Activated CD8-positive, alpha-beta memory T cell treated with anti-CD3 and anti-CD28 coated beads, Interleukin-2, amount 50 U/mL, for 24 hours (primary cell): ENCODE measurements around the gene PIGV.
"Not testable (repeated sequence)": the region's sequence is repeated elsewhere in the genome, so short reads cannot be mapped to it uniquely, and the experiment has no call there.

Experiments
- DNase-seq: peaks from one replicate; pipeline ENCODE4 v3.0.0-alpha.2; 2020; ENCODE audit errors: extremely low read depth

PIGV gene

DNA sequence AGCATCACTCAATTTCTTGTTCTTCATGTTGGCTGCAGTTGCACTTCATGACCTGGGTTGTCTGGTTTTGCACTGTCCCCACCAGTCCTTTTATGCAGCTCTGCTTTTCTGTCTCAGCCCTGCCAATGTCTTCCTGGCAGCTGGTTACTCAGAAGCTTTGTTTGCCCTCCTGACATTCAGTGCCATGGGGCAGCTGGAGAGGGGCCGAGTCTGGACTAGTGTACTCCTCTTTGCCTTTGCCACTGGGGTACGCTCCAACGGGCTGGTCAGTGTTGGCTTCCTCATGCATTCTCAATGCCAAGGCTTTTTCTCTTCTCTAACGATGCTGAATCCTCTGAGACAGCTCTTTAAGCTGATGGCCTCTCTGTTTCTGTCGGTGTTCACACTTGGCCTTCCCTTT lies 6.6 kb downstream of the PIGV start:
- DNase-seq, result no peak

DNA sequence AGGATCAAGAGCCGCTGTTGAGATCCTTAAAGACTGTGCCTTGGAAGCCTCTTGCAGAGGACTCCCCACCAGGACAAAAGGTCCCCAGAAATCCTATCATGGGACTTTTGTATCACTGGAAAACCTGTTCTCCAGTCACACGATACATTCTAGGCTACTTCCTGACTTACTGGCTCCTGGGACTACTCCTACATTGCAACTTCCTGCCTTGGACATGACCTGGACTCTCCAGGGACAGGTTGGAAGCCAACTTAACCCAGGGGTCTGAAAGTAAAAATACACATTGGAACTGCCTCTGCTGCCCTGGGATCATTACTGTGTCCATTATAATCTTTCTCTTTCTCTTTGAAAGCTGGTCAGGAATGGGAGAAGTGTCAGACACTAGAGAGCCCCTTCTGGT lies 9.9 kb downstream of the PIGV start:
- no peak for DNase-seq

DNA sequence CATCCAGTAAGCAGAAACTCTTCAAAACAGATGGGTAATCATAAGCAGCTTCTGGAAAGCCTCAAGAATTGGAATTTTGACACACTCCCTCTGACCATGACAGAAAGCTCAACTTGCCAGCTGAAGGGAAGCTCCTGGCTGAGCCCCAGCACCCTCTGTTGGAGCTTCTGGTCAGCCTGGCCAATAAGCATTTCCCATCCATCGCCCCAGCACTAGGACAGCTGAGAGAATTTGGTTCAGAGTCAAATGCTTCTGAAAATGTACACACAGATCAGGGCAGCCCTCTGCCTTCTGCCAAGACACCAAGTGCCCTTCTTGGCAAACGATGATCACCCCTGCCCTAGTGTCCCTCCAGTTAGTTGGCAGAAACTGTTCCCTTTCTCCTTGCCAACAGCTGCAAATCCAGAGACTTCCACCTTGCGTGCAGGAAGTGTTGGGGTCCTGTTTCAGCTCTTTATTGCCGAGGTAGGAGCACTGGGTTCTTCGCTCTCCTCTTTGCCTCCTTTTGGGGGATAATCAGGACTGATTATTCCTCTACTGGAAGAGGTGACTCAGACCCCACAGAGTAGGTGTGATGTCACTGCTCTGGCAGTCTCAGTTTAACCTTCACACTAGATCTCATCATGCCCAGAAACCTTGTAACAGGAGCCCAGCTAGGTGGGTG lies 11.9 kb downstream of the PIGV start:
- DNase-seq, result no peak

DNA sequence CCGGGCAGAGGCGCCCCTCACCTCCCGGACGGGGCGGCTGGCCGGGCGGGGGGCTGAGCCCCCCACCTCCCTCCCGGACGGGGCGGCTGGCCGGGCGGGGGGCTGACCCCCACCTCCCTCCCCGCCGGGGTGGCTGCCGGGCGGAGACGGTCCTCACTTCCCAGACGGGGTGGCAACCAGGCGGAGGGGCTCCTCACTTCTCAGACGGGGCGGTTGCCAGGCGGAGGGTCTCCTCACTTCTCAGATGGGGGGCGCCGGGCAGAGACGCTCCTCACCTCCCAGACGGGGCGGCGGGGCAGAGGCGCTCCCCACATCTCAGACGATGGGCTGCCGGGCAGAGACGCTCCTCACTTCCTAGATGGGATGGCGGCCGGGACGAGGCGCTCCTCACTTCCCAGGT lies 16.2 kb downstream of the PIGV start:
- not testable (repeated sequence) for DNase-seq

DNA sequence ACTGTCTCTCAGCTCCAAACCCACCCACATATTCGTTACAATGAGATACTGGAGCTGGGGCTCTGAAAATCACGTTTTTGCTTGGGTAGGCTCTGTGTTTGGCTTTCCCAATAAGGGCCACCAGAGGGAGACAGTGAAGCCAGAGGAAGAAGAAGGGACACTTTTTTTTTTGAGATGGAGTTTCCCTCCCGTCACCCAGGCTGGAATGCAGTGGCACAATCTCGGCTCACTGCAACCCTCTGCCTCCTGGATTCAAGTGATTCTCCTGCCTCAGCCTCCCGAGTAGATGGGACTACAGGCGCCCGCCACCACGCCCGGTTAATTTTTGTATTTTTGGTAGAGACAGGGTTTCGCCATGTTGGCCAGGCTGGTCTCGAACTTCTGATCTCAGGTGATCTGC lies 22.4 kb downstream of the PIGV start:
- not testable (repeated sequence) for DNase-seq

DNA sequence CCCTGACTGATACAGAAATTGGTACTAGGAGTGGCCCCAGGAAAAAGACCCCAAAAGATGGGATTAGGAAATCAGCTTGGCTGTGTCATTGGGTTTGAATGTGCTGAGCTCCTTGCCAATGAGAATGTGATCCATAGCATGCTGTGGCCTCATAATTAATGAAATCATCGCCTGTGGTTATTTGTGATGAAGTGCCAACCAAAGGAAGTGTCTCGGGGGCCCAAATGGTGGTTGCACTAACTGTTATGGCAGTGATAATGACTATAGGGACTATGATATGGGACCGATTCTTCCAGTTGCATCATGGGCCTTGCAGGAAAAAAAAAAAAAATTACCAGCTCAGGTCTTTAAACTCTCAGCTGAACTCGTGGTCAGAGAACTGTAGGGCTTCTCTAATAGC lies 23.3 kb downstream of the PIGV start:
- no peak for DNase-seq

DNA sequence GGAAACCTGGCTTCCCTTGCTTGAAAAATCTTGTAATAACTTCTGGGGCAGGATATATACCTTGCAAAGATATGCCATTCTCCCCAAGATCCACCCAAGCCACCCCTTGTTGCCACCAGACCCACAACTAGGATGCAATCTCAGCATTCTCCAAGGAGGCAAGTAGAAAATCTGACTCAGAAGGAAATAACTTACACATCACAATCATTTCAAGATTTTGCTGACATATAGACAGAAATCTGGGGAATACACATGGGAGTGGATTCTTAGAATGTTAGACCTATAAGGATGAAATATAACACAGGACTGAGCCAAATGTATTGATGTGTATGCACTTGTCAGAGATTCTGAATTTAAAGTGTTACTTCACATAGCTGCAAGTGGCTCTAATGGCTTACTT lies 24.0 kb downstream of the PIGV start:
- no peak for DNase-seq

DNA sequence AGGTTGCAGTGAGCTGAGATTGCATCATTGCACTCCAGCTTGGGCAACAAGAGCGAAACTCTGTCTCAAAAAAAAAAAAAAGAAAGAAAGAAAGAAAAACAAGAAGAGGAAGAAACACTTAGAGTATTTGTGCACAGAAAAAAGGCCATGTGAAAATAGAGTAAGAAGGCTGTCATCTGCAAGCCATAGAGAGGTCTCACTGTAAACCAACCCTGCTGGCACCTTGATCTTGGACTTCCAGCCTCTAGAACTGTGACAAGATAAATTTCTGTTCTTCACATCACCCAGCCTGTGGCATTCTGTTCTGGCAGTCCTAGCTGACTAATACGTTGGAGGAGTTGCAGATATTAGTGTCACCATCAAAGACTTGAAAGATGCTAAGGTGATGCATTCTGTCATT lies 26.6 kb downstream of the PIGV start:
- no peak for DNase-seq

DNA sequence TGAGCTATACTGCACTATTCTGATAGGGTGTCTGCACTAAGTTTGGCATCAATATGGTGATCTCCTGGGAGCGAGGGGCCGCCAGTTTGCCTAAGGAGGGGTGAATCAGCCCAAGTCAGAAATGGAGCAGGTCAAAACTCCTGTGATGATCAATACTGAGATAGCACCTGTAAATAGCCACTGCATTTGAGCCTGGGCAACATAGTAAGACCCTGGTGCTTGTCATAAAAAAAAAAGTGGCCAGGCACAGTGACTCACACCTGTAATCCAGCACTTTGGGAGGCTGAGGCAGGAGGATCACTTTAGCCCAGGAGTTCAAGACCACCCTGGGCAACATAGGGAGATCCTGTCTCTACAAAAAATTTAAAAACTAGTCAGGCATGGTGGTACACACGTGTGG lies 27.1 kb downstream of the PIGV start:
- no peak for DNase-seq

DNA sequence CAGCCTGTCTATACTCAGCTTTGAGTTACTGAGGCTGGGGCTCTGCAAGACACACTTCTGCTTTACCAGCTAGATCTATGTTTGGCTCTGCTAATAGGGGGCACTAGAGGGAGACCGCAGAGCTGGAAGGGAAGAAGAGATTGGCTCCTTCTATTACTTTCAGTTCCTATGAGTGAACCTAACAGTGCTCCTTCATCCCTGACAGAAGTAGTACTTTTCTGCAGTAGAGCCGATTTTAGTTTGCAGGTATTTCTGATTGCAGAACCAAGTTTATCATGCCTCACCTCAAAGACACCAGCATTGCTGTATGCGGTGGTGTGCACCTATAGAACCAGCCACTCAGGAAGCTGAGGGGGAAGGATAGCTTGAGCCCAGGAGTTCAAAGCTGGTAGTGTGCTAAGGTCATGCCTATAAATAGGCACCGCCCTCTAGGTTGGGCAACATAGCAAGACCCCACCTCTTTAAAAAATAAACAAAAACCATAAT lies 33.1 kb downstream of the PIGV start:
- DNase-seq, result no peak

DNA sequence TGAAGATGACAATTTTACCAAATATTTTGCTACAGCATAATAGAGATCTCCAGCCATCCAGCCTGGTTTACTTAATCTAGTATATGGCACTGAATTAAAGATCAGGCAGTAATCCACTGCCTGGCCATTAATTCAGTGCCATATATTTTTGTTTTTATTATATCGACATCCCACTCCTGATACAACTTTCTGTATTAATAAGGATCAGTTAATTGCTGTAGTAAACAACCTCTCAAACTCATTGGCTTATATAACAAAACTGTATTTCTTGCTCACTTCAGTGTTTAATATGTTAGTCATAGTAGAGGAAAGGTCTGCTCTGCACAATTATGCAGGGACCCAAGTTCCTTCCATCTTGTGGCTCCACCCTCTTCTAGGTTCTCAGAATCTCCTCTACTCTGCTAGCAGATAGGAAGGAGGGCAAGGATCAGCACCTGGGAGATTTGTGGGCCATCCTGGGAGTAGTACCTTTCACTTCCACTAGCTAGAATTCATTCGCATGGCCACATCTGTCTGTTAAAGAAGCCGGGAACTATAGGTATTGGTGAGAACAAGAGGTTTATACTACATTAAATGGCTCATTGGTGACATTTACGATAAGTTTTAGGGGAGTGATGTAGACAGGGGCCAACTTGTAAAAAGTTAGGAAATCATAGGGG lies 35.1 kb downstream of the PIGV start:
- DNase-seq, result no peak

DNA sequence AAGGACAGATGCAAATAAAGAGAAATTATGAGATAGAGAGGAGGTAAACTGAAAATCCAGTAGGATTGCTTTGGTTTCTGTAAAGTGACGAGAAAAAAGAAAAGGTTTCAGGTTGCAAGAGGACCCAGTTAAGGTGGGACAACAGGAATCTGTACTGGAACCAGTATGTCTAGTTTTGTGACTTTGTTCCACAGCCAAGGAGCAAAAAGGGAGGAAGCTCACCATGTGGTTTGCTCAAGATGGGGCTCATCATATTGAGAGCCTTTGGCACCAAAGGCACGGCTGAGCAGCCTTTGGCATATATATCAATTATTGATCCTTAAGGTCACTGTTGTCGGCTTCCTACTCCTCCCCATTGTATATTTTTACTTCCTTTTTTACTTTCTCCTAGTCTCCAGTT lies 37.0 kb downstream of the PIGV start:
- no peak for DNase-seq

DNA sequence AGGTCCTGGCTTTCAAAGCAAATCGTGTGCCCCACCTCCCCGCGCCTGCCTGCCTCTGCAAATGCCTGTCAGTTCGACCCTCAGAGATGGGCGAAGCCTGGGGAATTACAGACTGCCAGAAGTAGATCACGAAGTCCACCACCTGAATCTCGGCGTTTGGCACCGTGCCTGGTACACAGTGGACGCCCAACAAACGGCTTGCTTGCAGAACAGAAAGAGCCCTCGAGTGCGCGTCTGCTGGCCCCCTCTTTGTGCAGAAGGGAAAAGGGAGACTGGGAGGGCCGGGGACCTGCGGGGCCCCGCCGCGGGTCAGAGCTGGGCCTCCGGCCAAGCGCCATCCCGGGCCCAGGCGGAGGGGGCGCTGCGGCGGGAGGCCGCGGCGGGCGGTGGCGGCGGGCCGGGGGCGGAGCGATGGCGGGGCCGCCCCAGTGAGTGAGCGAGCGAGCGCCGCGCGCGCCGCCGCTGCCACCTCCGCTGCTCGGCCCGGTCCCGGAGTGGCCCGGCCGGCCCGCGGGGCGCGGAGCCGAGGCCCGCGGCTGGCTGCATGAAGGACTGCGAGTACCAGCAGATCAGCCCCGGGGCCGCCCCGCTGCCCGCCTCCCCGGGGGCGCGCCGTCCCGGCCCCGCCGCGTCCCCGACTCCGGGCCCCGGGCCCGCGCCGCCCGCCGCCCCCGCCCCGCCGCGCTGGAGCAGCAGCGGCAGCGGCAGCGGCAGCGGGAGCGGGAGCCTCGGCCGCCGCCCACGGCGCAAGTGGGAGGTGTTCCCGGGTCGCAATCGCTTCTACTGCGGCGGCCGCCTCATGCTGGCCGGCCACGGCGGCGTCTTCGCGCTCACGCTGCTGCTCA lies 38.7 kb downstream of the PIGV start, which contains the start of gene ZDHHC18:
ZDHHC18 (plus strand) TSS at position 428 of the 845 bp plus-strand sequence; CDS start at position 545, 117 bp downstream.
- DNase-seq, result no peak

DNA sequence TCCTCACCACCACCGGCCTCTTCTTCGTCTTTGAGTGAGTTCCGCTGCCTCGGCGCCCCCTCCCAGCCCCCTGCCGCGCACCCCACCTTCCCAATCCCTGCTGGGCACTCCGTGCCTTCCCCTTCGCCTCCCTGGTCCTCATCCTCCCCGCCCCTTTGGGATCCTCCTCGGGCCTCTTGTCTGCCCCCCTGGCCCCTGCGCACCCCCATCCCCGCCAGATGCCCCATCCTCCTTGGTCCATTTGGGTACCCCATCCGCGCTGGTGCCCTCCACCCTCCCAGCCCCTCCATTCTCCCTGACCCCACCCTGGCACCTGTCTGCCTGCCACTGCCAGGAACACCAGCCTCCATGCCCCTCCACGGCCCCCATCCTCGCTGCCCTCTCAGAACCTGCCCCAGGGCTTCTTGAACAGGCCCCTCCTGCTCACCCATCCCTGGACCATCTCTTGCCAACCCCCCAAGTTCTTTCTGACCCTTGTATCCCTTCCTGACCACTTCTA lies 39.4 kb downstream of the PIGV start:
- no peak for DNase-seq

DNA sequence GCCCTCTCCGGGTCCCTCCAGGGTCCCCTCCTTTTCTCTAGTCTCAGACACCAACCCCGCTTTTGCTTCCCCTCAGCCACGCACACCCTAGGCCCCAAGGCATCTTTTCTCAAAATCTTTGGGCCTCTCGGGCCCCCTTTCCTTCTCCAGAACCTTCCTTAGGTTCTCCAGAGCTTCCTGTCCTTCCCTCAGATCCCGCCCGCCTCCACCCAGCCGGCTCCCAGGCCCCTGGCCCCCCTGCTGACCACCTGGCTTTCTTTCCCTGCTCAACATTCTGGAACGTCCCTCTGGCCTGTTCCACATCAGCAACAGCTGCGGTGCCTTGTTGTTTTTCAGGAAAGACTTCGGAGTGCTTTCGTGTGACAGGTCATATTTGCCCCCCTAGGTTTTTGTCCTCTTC lies 39.9 kb downstream of the PIGV start:
- DNase-seq, result no peak

DNA sequence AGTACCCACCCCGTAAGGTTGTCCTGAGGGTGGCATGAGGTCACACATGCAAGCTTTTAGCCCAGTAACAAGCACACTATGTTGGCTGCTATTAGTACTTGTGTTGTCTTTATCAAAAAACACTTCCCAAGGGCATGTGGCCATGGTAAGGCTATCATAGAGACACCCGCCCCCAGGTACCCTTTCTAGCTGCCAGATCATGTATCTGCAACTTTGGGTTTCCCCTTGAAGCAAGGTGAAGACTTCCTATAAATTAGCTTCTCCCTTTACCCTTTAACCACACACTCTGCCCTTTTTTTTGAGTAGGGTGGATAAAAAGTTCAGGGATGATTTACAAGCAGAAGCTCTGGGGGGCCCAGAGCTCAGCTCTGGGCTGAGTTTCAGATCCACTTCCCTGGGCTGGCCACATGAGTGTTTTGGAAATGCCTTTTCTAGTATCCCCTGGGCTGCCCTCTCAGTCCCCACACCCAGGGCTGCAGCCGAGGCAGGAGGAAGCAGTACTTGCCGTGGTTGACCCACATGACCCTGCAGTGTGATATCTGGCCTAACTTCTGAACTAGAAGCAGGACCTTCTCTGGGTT lies 40.8 kb downstream of the PIGV start:
- no peak for DNase-seq

DNA sequence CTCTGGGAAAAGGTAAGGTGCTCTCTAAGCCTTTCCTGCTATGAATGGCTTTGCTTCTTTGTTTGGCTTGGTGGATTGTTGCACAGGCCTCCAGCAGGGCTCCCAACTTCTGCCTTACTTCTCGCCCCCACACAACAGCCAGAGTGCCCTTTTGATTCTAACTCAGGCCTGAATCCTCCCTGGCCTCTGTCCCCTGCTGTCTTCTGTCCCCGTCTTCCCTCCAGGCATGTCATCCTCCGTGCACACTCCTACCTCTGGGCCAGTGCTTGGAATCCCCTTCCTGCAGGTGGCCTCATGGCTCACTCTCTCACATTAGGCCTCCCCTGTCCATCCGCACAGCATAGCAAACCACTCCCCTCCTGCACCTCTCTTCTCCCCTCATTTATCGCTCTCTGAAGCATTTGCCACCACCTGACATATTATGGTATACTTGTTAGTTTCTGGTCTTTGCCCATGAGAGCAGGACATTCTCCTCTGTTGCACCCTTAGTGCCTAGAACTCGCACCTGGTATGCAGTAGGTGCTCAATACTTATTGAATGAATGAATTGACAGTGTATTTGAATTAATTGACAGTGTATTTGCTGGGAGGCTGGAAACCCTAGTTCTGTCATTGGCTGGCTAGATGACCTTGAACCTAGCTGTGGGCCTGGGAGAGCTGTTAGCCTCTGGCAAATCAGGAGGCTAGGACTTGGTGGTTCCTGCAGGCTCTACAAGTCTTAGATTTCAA lies 41.6 kb downstream of the PIGV start:
- no peak for DNase-seq

DNA sequence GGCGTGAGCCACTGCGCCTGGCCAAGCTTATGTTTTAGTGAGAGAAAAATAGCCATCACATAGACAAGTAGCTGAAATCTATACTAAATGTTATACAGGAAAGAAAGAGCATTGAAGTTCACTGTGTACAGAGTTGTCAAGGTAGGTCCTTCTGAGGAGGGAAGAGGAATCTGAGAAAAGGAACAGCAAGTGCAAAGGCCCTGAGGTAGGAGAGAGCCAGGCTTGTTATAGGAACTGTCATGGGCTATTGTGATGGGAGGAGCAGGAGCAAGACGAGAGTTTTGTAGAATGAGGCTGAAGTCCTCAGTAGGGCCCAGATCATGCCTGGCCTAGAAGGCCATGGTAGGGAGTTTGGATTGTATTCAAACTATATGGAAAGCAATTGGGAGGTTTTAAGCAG lies 43.3 kb downstream of the PIGV start:
- DNase-seq, result no peak

DNA sequence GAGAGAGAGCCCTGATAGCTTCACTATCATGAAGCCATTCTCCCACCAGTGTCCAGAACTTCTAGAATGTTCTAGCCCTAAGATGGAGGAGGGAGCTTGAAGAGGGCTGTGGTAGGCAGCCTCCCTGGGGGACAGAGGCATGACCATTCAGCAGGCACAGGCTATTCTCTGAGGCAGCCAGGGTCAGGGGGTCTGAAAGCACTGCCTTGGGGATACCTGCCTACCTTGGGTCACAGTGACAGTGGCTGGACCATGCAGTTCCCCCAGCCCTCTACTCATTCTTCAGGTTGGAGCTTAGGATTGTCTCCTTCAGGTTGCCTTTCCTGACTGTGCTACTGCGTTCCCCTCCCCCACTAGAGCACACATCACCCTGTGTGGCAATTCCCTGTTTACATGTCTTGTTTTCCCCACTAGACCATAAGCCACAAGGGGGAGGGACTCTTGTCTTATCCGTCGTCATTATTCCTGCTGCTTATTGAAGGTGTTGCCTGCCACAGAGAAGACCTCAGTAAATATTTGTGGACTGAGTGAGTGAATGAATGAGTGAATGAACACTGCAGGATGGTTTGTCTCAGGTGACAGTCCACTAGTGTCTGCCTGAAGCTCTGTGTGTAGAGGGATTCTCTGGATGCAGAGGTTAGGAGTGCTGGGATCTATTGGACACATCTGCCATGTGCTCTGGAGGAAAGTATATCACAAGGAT lies 43.9 kb downstream of the PIGV start:
- no peak for DNase-seq

DNA sequence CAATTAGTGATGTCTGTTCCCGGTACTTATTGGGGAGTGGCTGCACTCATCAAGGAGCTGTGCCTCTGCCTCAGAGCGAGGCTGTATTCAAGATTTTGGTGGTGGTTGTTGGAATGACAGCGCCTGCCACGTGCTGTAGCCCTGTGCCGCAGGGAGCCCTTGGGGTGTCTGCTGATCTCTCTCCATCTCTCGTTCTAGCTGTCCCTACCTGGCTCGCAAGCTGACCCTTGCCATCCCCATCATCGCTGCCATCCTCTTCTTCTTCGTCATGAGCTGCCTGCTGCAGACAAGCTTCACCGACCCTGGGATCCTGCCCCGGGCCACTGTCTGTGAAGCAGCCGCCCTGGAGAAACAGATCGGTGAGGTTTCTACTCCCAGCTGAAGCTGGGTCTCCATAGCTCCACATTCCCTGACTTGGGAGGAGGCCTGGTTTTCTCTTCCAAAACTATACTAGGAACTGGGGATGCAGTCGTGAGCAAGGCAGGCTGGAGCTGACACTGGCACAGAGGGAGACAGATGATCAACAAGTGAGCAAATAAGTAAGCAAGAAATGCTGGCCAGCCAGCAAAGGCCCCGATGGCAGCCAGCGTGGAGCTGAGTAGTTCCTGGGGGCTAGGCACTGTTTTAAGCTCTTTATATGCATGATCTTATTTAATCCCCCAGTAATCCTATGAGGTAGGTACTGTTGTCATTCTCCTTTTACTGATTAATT lies 44.7 kb downstream of the PIGV start:
- no peak for DNase-seq
